Fibroblast of skin of left biceps (primary cell): ENCODE measurements around the gene ANO7.
A peak's percentile ranks its signal among the peaks of the same experiment; 100 is the strongest.

Experiments used
- DNase-seq, 2 experiments: peaks; one replicate each; pipeline ENCODE4 v3.0.0-alpha.2; 2013; ENCODE audit warnings: low read depth in 2 of 2

The ANO7 gene, protein sequence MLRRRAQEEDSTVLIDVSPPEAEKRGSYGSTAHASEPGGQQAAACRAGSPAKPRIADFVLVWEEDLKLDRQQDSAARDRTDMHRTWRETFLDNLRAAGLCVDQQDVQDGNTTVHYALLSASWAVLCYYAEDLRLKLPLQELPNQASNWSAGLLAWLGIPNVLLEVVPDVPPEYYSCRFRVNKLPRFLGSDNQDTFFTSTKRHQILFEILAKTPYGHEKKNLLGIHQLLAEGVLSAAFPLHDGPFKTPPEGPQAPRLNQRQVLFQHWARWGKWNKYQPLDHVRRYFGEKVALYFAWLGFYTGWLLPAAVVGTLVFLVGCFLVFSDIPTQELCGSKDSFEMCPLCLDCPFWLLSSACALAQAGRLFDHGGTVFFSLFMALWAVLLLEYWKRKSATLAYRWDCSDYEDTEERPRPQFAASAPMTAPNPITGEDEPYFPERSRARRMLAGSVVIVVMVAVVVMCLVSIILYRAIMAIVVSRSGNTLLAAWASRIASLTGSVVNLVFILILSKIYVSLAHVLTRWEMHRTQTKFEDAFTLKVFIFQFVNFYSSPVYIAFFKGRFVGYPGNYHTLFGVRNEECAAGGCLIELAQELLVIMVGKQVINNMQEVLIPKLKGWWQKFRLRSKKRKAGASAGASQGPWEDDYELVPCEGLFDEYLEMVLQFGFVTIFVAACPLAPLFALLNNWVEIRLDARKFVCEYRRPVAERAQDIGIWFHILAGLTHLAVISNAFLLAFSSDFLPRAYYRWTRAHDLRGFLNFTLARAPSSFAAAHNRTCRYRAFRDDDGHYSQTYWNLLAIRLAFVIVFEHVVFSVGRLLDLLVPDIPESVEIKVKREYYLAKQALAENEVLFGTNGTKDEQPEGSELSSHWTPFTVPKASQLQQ

DNA sequence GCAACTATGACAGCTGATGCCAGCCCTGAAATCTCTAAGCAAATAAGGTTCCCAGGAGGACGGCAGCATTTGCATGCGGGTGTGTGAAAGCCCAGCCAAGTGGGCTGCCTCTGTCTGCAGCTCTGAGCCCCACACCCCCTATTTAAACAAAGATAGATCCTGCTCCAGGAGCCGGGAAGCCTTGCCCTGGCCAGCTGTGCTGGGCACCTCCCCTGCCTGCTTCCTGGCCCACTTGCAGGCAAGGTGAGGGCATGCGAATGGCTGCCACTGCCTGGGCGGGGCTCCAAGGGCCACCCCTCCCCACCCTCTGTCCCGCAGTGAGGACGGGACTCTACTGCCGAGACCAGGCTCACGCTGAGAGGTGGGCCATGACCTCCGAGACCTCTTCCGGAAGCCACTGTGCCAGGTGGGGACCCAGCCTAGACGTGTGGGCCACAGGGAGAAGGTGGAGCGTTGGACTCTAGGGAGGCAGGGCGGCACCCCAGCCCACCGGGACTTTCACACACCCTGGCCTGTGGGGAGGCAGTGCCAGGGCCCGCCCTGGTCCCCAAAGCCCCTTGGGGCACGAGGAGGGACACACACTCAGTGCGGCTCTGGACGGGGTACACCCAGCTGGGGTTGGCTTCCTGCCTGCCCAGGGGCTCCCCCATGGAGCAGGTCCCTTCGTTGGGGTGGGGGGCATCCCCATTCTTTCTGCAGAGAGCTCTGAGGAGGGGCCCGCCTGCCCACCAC is at the start of gene ANO7:
ANO7 (plus strand) TSS at position 317 of the 732 bp plus-strand sequence. CDS start 1,387 bp downstream, outside the sequence.
- DNase-seq = no peak

DNA sequence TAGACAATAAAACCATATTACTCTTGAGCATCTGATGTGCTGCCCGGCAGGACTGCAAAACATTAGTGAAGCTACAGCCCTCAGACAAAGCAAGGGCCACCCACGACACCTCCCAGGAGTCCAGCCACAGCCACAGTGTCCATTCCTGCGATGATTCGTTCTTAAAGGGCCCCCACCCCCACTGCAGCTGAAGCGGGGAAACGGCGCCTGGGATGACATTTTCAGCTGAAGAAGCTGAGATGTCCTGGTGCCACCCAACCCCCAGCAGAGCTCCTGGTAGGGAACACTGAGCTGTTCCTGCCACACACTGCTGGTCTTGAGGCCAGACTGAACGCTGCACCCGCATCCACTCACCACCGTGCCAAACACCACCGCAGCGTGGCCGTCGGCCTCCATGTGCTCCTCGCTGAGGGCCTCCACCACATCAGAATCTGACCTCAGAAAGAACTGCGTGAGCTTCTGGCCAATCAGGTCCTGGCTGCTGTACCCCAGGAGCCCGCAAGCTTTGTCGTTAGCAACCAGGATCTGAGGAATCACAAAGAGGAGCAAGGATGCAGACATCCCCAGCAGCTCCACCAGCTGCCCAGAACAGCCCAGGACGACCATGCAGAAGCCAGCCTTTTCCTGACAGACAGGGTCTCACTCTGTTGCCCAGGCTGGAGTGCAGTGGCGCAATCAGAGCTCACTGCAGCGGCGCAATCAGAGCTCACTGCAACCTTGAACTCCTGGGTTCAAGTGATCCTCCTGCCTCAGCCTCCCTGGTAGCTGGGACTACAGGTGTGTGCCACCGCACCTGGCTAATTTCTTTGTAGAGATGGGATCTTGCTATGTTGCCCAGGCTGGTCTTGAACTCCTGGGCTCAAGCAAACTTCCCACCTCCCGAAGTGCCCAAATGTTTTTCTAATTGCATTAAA is 48.7 kb upstream of the ANO7 start:
- DNase-seq = no peak

DNA sequence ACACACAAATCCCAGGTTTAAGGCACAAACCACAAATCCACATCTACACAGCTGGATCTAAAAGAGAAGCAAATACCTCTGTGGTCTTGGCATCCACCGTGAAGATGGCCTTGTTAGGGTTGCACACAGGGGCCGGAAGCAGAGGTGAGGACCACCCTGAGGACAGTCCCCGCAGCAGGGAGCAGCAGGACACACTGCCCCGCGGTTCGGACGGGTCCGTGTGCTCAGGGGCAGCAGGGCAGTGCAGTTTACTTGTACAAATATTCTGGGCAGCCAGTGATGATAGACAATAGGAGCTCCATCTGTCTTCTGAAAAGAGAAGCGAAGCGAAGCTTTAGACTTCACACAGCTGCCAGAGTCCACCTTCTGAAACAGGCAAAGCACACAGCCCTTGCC is 48.0 kb upstream of the ANO7 start:
- no peak for DNase-seq

DNA sequence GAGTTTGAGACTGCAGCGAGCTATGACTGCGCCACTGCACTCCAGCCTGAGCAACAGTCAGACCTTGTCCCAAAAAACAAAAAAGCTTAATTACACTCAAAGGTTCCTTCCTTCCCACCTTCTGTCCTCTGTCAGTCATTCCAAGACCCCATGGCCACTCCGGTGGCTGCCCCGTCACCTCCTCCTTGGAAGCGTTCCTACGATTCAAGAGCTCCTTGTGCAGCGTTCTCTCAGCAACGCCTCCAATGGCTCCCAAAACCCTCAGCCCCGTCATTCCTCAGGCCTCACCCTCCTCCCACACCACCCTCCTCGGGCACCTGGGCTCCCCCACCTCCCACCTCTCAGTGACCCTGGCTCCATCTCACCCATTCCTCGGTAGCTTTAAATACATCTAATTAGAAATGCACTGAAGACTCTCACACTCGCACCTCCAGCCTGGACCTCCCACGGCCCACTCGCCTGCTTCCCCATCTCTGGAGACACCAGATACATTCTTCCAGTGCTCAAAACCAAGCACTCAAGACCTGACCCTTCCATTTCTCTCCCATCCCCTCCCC is 47.2 kb upstream of the ANO7 start:
- no peak for DNase-seq

DNA sequence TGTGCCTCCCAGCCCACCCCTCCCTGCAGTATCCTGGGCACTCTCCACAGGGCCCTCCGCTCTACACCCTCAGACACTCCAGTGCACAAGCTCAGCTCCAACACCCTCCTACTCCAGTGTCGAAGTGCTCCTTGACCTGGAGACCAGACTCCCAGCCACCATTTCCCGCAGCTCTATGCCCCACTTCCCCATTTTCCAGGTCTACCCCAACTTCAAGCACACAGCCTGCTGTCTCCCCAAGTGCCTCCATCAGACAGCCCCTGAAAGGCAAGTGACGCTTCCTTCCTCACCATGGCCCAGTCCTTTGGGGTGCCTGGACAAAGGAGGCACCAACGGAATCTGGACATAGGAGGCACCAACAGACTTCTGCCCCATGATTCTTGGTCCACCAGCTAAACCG is 46.4 kb upstream of the ANO7 start:
- DNase-seq = no peak

DNA sequence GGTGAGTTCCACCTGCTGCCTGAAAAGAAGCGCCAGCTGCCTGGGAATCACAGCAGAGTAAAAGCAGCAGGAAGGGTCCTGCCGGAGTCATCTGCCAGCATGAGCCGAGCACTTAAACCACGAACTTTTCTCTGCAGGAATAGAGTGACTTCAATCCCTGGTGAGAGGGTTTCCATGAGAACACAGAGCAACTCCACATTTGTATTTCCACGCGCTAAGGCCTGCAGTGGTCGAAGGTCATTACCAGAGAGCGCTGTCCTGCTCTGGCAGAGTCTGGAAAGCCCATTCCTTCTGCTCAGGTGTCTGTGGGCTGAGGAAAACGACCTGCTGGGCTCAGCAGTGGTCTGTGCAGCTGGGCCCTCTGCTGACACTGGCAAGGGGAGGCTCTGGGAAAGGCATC is 45.9 kb upstream of the ANO7 start:
- no peak for DNase-seq

DNA sequence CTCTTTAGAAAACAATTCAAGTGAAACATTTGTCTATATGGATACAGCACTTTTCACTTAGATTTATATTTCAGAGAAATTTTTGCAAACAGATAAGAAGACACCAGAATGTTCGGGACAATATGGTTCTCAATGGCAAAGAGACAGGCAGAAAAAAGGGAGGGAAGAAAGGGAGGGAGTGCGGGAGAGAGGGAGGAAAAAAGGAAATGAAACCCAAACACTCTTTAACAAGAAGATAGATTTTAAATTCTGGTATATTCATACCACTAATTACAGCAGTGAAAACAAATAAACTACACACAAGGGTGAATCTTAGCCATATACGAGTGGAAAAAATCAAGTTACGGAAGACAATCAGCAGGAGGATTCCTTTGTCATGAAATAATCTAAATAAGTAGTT is 42.2 kb upstream of the ANO7 start:
- no peak for DNase-seq

DNA sequence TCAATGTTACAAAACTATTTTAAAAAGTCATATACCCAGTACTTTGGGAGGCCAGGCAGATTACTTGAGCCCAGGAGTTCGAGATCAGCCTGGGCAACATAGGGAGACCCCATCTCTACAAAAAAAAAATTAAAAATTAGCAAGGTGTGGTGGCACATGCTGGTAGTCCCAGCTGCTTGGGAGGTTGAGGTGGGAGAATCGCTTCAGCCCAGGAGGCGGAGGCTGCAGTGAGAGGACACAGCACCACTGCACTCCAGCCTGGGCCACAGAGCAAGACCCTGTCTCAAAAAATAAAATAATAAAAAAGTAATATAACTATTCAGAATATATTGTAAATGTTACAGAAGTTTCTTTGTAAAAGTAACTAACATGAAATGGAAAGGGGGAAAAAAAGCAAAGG is 41.1 kb upstream of the ANO7 start:
- no peak for DNase-seq

DNA sequence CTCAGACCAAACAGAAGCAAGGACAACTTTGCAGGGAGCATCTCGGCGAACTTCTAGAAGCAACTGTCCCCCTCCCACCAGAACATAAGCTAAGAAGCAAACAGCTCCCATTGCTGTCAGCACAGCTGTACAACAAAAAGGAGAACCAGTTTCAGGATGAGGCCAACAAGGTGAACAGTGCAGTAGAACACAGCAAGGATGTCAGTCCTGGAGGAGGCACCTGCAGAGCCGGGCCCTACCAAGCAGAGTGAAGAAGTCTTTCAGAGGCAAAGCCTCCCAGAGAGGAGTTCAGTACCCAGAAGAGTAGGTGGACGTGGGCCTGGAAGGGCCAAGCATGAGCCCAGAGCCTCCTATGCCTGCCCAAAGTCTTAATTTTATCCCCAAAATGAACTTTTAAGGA is 40.2 kb upstream of the ANO7 start:
- DNase-seq = no peak

DNA sequence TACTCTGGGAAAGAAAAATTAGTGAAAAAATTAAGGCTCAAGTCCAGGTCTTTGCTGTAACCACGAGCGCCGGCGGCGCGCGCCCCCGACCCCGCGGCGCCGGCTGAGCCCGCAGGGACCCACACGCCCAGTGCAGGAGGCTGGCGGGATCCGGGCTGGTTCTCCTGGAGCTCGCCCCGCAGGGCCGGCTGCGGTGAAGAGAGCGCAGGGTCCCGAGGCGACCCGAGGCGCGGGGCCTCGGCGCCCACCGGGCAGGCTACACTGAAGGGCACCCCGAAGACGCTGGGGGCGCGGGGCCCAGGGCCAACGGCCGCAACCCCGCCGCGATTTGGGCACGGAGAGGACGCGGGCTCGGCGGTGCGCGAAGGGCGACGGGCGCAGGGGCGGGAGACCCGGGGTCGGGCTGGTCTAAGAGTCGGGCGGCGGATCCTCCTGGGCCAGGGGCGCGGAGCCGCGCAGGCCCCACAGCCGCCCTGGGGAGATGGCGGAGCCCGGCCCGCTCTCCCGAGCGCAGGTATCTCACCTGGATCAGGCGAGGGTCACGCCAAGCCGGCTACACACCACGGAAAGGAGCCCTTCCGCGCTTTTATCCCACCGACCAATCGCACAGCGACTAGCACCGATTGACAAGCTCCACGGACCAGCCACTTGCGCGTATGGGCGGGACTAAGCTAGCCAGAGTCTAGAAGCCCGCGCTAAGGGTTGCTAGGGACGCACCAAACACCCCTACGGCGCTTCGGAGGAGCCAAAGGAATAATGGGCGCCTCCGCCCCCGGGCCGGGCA is 39.4 kb upstream of the ANO7 start, which contains the start of gene PASK:
PASK (minus strand) TSS at position 582 of the 784 bp plus-strand sequence. CDS start 6,440 bp downstream, outside the sequence.
- peak; percentile 62 to 65 for DNase-seq

DNA sequence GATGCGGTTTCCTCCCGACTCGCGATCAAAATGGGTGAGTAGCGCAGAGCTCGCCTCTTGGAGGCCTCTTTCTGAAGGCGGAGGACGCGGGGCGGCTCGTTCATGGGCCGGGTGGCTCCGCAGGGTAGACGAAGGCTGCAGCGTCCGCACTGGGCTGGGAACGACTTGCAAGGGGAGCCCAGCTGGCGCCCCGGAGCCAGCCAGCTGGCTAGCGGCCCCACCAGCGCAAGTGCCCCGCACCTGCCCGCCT is 38.9 kb upstream of the ANO7 start:
- DNase-seq = no peak

DNA sequence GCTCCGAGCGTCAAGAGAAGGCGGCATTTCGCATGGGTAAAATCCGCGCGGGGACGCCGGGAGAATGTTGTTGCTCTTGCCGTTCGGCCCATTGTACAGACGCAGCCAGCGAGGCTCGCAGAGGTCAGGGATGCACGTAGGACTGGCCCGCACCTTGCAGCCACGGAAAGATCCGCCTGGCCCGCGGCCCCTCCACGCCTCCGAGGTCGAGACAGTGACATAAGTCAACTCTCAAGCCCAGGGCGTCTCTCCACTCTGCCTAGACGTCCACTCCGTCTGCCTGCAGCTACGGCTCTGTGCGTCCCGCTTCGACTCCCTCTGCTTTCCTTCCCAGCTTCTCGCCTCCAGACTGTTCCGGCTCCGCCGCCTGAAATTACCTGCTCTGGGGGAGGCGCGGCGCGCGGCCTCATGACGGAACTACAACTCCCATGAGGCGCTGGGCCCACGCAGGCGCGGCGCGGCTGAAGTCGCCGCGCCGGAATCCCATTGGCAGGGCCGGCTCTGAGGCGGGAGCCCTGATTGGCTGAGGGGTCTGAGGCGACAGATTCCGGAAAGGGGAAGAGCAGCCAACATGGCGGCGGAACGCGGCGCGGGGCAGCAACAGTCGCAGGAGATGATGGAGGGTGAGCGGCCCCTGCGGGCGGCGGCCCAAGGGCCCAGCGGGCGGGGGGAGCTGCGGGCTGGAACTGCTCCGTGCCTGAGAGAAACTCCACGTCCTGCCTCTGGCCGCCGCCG is 38.4 kb upstream of the ANO7 start, which contains the start of gene PPP1R7:
PPP1R7 (plus strand) TSS at position 543 of the 735 bp plus-strand sequence; CDS start at position 572, 29 bp downstream.
- peak; percentile 69 to 76 for DNase-seq

DNA sequence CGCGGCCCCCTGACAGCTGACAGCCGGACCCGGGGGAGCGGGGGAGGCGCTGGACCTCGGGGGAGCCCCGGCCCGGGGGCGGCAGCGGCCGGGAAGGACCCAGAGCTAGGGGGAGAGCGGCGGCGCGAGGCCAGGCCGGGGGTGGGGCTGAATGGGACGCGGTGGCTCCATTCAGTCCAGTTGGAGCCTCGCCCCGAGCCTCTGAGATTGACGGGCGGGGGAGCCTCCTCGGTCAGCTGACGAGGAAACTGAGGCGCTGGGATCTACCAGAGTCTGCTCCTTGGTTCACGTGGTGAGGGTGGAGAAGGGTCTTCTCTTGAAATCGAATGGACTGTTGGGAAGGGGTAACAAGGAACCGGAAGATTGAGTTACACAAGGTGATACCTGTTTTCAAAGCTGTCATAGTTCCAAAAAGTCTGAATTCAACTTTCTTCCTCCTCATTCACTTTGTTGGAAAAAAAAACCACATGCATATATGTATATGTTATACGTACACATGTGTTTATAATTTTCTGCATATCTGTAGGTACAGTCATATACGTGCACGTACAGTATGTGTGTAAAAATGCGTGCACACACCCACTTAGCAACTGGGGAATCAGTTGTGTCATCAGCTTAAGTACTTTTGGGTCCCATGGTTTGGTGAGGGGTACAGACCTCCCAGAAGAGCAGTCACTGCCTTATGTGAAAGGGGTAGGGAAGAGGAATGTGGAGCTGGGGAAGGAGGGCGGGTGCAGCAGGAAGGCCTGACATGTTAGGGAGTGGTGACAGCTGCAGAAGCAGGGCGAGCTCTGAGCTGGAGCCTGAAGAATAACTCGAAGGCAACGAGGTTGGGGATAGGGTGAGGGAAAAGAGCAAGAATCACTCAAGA is 37.6 kb upstream of the ANO7 start:
- no peak for DNase-seq

DNA sequence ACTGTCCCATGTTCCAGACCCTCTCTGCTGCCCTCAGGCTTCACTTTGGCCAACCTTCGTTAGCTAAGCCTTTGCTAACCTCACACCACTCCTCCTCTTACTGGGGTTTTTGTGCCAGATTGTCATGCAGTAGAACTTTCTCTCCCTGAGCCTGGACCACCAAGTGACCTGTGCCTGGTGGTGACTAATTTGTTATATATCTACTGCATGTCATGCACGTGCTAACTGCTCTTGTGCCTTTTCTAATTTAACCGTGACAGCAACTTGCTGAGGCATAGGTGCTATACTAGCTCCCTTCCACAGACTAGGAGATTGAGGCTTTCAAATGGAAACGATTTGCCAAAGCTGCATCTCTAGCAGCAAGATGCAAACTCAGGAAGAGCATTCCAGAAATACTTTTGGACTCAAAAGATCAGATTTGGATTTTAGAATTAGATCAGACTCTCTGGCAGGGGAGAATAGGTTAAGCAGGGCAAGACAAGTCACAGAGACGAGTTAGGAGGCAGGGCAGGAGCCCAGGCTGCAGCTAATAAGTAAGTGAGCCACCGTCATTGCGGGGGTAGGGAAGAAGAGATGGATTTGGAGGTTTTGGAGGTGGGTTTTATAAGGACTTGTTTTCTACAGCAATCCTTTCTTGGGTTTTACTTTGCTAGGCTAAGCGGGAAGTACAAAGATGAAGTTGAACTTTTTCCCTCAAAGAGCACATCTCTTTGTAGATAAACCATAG is 36.4 kb upstream of the ANO7 start:
- no peak for DNase-seq

DNA sequence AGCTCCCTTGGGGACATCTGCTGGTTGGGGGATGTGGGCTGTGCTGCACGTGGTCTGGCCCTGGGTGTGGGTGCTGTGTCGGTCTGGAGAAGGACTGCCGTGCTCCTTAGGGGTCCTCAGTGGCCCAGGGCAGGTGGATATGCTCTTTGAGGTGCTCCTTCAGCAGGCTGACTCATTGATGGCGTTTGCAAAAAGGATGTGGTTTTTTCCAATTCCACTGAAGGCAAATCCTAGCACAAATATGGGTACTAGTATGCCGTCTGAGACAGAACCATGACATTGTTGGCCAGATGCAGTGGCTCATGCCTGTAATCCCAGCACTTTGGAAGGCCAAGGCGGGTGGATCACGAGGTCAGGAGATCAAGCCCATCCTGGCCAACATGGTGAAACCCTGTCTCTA is 34.9 kb upstream of the ANO7 start:
- no peak for DNase-seq

DNA sequence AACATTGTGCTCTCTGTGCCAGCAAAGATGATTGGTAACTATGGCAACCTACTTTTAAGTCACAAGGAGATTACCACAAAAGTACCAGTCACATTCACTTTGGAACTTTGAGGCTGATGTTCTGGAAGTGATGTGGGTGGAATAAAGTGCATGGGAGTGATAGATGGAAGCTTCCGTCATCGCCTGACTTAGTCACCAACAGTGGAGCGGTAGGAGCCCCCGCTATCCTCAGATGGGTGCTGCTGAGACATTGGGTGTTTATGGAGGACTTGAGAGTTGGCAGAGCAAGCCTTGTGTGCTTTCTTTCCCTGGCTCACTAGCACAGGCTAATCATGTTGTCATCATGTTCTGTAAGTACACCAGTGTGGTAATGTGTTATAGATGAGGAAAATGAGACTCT is 33.6 kb upstream of the ANO7 start:
- no peak for DNase-seq

DNA sequence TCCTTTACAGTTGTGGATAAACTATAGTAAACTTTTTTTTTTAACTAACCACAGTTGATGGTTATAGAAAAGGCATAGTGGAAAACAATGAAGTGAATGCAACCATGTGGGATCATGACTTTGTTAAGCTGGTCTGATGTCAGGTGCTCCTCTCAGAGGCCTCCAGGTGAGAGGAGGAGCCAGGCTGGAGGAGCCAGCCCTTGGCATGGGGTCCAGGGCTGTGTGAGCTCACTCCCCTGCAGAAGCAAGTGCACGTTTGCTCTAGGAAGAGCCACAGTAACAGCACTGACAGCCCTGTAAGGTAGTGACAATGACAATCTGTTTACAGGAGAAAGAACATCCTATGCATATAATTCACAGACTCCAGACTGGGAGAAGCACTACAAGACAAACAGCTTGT is 32.5 kb upstream of the ANO7 start:
- no peak for DNase-seq

DNA sequence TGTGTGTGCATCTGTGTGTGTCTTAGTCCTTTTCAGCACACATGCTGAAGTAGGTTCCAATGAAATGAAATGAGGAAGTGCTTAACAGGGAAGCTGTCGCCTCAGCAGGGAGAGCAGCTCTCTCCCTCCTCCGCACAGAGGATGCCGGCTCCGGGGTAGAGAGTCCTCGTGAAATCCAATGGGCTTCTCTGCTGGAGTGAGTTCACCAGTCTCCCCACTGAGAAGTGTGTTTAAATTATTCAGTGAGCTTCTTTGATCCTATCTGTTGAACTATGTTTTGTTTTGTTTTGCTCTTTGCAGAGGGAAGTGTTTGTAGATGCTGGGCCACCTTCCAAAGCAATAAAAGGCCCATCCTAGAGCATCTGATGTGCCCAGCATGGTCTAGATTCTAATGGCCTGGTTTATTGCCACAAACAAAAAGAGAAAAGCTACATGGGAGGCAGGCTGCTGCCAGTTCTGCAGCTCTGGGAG is 31.5 kb upstream of the ANO7 start:
- no peak for DNase-seq
